ENCODE measurements around the gene MAB21L2. TPM values are rescaled to one million over a fixed set of nuclear protein-coding genes. Genes with fewer than 3 reads are reported as not detected.

Gene MAB21L2
- polyA plus RNA-seq, 2 of the 4 experiments (the other 2 are of a cell fraction): not detected

DNA sequence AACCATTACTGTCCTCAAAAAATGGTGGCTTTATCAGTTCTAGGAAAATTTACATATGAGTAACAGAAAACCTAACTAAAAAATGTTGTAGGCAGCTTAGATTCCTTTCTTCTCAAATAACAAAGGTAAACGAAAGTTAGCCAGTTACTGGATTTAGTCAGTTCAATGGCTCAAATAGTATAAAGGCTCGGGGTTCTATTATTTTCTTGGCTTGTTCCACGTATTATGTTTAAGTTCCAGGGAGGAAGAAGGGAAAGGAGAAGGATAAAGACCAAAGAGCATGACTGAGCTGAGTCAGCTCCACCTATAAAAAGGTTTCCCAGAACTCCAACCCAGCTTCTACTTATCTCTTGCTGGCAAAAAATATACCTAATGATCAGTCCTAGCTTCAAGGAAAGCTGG, 41.0 kb upstream of the MAB21L2 start:
- no peak overlapping the region for H3K4me2 ChIP-seq
- H3K9me3 ChIP-seq: no peaks in the 10 kb centered on the region
- WGBS (ENCODE audit: missing lambda C conversion rate): 43% methylated on average over 3 of the region's 3 CpGs
- FAIRE-seq (no peak), DNase-seq (ENCODE audit: low read depth in 1 of 2, low spot score in 1 of 2) (no peak), ATAC-seq (no peak)
- POLR2A ChIA-PET: no interaction called here
- no peak overlapping the region for H3K4me3 ChIP-seq
- CTCF ChIA-PET: interaction anchor here (0.6 kb wide), 1 partner anchor 65 kb away, joined by 3 read pairs; no protein-coding TSS in a partner anchor
- H3K4me1 ChIP-seq: peaks cover 7% of the 10 kb centered on the region; the same call in 1 of the 3 replicates
- H3K27ac ChIP-seq: no peak overlapping the region
- TF ChIP-seq JUNB (IDR thresholded peaks at IDR 0.05): no peak
- TF ChIP-seq MAZ (IDR thresholded peaks at IDR 0.05; ENCODE audit: borderline replicate concordance, low read depth, low read length): no peak
- no peak for TF ChIP-seq FOSL2 (IDR thresholded peaks at IDR 0.05)
- TF ChIP-seq FOSL2 (CRISPR knock-in tag; IDR thresholded peaks at IDR 0.05): no peak

DNA sequence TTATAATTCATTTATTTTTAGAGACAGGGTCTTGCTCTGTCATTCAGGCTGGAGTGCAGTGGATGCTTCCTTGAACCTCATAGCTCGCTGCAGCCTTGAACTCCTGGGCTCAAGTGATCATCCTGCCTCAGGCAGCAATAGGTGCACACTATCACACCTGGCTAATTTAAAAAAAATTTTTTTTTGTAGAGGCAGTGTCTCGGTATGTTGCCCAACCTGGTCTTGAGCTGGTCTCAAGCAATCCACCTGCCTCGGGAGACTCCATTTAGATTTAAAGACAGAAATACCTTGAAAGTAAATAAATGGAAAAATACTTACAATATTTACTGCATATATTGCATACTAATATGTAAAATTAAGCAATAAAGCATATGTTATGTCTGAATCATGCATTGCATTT, 40.3 kb upstream of the MAB21L2 start:
- H3K4me2 ChIP-seq: no peak overlapping the region
- ChIA-PET CTCF (interaction anchor here (0.6 kb wide), 1 partner anchor 66 kb away, joined by 3 read pairs; no protein-coding TSS in a partner anchor), POLR2A (no interaction called here)
- WGBS (ENCODE audit: missing lambda C conversion rate): 86% methylated on average over 3 of the region's 3 CpGs
- H3K4me3 ChIP-seq: no peak overlapping the region
- DNase-seq (ENCODE audit: low read depth in 1 of 2, low spot score in 1 of 2) (no peak), FAIRE-seq (no peak), ATAC-seq (no peak)
- TF ChIP-seq RNF2 (IDR thresholded peaks at IDR 0.05; ENCODE audit: borderline replicate concordance, low read depth): no peak
- TF ChIP-seq KDM5A (IDR thresholded peaks at IDR 0.05): no peak
- TF ChIP-seq CHD4 (IDR thresholded peaks at IDR 0.05; ENCODE audit: borderline replicate concordance): no peak
- TF ChIP-seq, protein P1, sequence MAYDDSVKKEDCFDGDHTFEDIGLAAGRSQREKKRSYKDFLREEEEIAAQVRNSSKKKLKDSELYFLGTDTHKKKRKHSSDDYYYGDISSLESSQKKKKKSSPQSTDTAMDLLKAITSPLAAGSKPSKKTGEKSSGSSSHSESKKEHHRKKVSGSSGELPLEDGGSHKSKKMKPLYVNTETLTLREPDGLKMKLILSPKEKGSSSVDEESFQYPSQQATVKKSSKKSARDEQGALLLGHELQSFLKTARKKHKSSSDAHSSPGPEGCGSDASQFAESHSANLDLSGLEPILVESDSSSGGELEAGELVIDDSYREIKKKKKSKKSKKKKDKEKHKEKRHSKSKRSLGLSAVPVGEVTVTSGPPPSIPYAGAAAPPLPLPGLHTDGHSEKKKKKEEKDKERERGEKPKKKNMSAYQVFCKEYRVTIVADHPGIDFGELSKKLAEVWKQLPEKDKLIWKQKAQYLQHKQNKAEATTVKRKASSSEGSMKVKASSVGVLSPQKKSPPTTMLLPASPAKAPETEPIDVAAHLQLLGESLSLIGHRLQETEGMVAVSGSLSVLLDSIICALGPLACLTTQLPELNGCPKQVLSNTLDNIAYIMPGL (CRISPR knock-in tag; IDR thresholded peaks at IDR 0.05; ENCODE audit: borderline replicate concordance): no peak
- TF ChIP-seq, protein P2, sequence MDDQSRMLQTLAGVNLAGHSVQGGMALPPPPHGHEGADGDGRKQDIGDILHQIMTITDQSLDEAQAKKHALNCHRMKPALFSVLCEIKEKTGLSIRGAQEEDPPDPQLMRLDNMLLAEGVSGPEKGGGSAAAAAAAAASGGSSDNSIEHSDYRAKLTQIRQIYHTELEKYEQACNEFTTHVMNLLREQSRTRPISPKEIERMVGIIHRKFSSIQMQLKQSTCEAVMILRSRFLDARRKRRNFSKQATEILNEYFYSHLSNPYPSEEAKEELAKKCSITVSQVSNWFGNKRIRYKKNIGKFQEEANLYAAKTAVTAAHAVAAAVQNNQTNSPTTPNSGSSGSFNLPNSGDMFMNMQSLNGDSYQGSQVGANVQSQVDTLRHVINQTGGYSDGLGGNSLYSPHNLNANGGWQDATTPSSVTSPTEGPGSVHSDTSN (IDR thresholded peaks at IDR 0.05): no peak
- no peak for TF ChIP-seq GATA3 (IDR thresholded peaks at IDR 0.05; ENCODE audit: borderline replicate concordance)
- TF ChIP-seq NFE2L2 (conservative IDR thresholded peaks at IDR 0.05; ENCODE audit: low read length): no peak
- TF ChIP-seq POLR2A (IDR thresholded peaks at IDR 0.05; ENCODE audit: low read length): no peak
- no peak for TF ChIP-seq HDAC2 (IDR thresholded peaks at IDR 0.05)
- no peak for TF ChIP-seq RARB (CRISPR knock-in tag; IDR thresholded peaks at IDR 0.05)
- no peak for TF ChIP-seq FOSL2 (IDR thresholded peaks at IDR 0.05)
- no peak for TF ChIP-seq FOSL2 (CRISPR knock-in tag; IDR thresholded peaks at IDR 0.05)
- TF ChIP-seq CHD2 (IDR thresholded peaks at IDR 0.05; ENCODE audit: low read length, partially characterized antibody): no peak
- no peak for TF ChIP-seq PHF8 (IDR thresholded peaks at IDR 0.05; ENCODE audit: borderline replicate concordance, low read depth)
- TF ChIP-seq CBX2 (IDR thresholded peaks at IDR 0.05; ENCODE audit: borderline replicate concordance, low read depth): no peak
- no peak for TF ChIP-seq MAFK (IDR thresholded peaks at IDR 0.05; ENCODE audit: partially characterized antibody)
- no peak for TF ChIP-seq RCOR1 (IDR thresholded peaks at IDR 0.05; ENCODE audit: low read depth, low read length)
- TF ChIP-seq, protein P3, sequence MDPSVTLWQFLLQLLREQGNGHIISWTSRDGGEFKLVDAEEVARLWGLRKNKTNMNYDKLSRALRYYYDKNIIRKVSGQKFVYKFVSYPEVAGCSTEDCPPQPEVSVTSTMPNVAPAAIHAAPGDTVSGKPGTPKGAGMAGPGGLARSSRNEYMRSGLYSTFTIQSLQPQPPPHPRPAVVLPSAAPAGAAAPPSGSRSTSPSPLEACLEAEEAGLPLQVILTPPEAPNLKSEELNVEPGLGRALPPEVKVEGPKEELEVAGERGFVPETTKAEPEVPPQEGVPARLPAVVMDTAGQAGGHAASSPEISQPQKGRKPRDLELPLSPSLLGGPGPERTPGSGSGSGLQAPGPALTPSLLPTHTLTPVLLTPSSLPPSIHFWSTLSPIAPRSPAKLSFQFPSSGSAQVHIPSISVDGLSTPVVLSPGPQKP (IDR thresholded peaks at IDR 0.05; ENCODE audit: low read depth, low read length): no peak
- TF ChIP-seq, protein P4, sequence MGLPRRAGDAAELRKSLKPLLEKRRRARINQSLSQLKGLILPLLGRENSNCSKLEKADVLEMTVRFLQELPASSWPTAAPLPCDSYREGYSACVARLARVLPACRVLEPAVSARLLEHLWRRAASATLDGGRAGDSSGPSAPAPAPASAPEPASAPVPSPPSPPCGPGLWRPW (IDR thresholded peaks at IDR 0.05): no peak
- no peaks in the 10 kb centered on the region for H3K9me3 ChIP-seq
- H3K27ac ChIP-seq: no peak overlapping the region
- H3K4me1 ChIP-seq: peaks cover 7% of the 10 kb centered on the region; the same call in 1 of the 3 replicates

GRCh38 chr4:150543042-150543441, 38.9 kb upstream of the MAB21L2 start:
- Histone ChIP-seq H3K9me3 (no peaks in the 10 kb centered on the region), H3K4me3 (no peak overlapping the region), H3K4me2 (no peak overlapping the region), H3K4me1 (peaks cover 7% of the 10 kb centered on the region; the same call in 1 of the 3 replicates), H3K27ac (no peak overlapping the region)
- 93% methylated on average over 1 of the region's 1 CpG for WGBS (ENCODE audit: missing lambda C conversion rate)
- ATAC-seq (no peak), DNase-seq (ENCODE audit: low read depth in 1 of 2, low spot score in 1 of 2) (no peak), FAIRE-seq (no peak)
- CTCF ChIA-PET: no interaction called here
- no peak for TF ChIP-seq BHLHE40 (IDR thresholded peaks at IDR 0.05; ENCODE audit: low read depth, low read length)
- TF ChIP-seq HDAC2 (IDR thresholded peaks at IDR 0.05): no peak
- TF ChIP-seq KDM5A (IDR thresholded peaks at IDR 0.05): no peak
- TF ChIP-seq ZFP36 (IDR thresholded peaks at IDR 0.05; ENCODE audit: borderline replicate concordance, partially characterized antibody): no peak
- no peak for TF ChIP-seq HOXB13 (CRISPR knock-in tag; IDR thresholded peaks at IDR 0.05; ENCODE audit: low read depth)
- no peak for TF ChIP-seq PHF8 (IDR thresholded peaks at IDR 0.05; ENCODE audit: borderline replicate concordance, low read depth)
- TF ChIP-seq RFX5 (IDR thresholded peaks at IDR 0.05): no peak
- no peak for TF ChIP-seq NR3C1 (IDR thresholded peaks at IDR 0.05)
- no peak for TF ChIP-seq HEYL (CRISPR knock-in tag; IDR thresholded peaks at IDR 0.05)
- TF ChIP-seq, protein P1 (CRISPR knock-in tag; IDR thresholded peaks at IDR 0.05; ENCODE audit: borderline replicate concordance): no peak
- TF ChIP-seq, protein P5, sequence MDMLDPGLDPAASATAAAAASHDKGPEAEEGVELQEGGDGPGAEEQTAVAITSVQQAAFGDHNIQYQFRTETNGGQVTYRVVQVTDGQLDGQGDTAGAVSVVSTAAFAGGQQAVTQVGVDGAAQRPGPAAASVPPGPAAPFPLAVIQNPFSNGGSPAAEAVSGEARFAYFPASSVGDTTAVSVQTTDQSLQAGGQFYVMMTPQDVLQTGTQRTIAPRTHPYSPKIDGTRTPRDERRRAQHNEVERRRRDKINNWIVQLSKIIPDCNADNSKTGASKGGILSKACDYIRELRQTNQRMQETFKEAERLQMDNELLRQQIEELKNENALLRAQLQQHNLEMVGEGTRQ (IDR thresholded peaks at IDR 0.05): no peak
- POLR2A ChIA-PET: no interaction called here
